Measurements from ENCODE around the gene ELOVL5. TPM values are rescaled to one million over a fixed set of nuclear protein-coding genes. Genes with fewer than 3 reads are reported as not detected.
"Not testable (repeated sequence)": the region's sequence is repeated elsewhere in the genome, so short reads cannot be mapped to it uniquely, and the experiment has no call there.

ELOVL5 gene, protein sequence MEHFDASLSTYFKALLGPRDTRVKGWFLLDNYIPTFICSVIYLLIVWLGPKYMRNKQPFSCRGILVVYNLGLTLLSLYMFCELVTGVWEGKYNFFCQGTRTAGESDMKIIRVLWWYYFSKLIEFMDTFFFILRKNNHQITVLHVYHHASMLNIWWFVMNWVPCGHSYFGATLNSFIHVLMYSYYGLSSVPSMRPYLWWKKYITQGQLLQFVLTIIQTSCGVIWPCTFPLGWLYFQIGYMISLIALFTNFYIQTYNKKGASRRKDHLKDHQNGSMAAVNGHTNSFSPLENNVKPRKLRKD
- 75.6 TPM for total RNA-seq
- 62.8 TPM for polyA plus RNA-seq
- long read RNA-seq, donor 1, transcript ELOVL5-201 (8 exons, 2,827 nt) = major isoform, 5 of 5 reads
- long read RNA-seq, donor 1, partial matches to known transcripts = 0 of 5 reads
- long read RNA-seq, donor 1, other reads (novel, unspliced or antisense) = 0 of 5 reads
- long read RNA-seq, donor 2 = 0 reads
- long read RNA-seq, donor 3, transcript ELOVL5-201 (8 exons, 2,827 nt) = major isoform, 34 of 49 reads
- long read RNA-seq, donor 3, transcript ELOVL5-202 (3 exons, 580 nt) = minor isoform, 10 of 49 reads
- long read RNA-seq, donor 3, partial matches to known transcripts = 5 of 49 reads
- long read RNA-seq, donor 3, other reads (novel, unspliced or antisense) = 0 of 49 reads
- long read RNA-seq, donor 4, transcript ELOVL5-201 (8 exons, 2,827 nt) = major isoform, 22 of 24 reads
- long read RNA-seq, donor 4, partial matches to known transcripts = 0 of 24 reads
- long read RNA-seq, donor 4, other reads (novel, unspliced or antisense) = 0 of 24 reads
- long read RNA-seq, donor 5, transcript ELOVL5-202 (3 exons, 580 nt) = minor isoform, 10 of 64 reads
- long read RNA-seq, donor 5, transcript ELOVL5-201 (8 exons, 2,827 nt) = major isoform, 43 of 64 reads
- long read RNA-seq, donor 5, partial matches to known transcripts = 10 of 64 reads
- long read RNA-seq, donor 5, other reads (novel, unspliced or antisense) = 0 of 64 reads
- long read RNA-seq, donor 6, transcript ELOVL5-201 (8 exons, 2,827 nt) = major isoform, 25 of 40 reads
- long read RNA-seq, donor 6, transcript ELOVL5-202 (3 exons, 580 nt) = minor isoform, 5 of 40 reads
- long read RNA-seq, donor 6, partial matches to known transcripts = 10 of 40 reads
- long read RNA-seq, donor 6, other reads (novel, unspliced or antisense) = 0 of 40 reads
- long read RNA-seq, donor 7, transcript ELOVL5-202 (3 exons, 580 nt) = minor isoform, 6 of 36 reads
- long read RNA-seq, donor 7, transcript ELOVL5-201 (8 exons, 2,827 nt) = major isoform, 30 of 36 reads
- long read RNA-seq, donor 7, partial matches to known transcripts = 0 of 36 reads
- long read RNA-seq, donor 7, other reads (novel, unspliced or antisense) = 0 of 36 reads
- long read RNA-seq, donor 8, transcript ELOVL5-201 (8 exons, 2,827 nt) = major isoform, 17 of 21 reads
- long read RNA-seq, donor 8, partial matches to known transcripts = 0 of 21 reads
- long read RNA-seq, donor 8, other reads (novel, unspliced or antisense) = 0 of 21 reads
- long read RNA-seq, donor 9, transcript ELOVL5-201 (8 exons, 2,827 nt) = major isoform, 16 of 20 reads
- long read RNA-seq, donor 9, partial matches to known transcripts = 0 of 20 reads
- long read RNA-seq, donor 9, other reads (novel, unspliced or antisense) = 0 of 20 reads
- long read RNA-seq, donor 10, transcript ELOVL5-201 (8 exons, 2,827 nt) = major isoform, 33 of 37 reads
- long read RNA-seq, donor 10, partial matches to known transcripts = 0 of 37 reads
- long read RNA-seq, donor 10, other reads (novel, unspliced or antisense) = 0 of 37 reads

DNA sequence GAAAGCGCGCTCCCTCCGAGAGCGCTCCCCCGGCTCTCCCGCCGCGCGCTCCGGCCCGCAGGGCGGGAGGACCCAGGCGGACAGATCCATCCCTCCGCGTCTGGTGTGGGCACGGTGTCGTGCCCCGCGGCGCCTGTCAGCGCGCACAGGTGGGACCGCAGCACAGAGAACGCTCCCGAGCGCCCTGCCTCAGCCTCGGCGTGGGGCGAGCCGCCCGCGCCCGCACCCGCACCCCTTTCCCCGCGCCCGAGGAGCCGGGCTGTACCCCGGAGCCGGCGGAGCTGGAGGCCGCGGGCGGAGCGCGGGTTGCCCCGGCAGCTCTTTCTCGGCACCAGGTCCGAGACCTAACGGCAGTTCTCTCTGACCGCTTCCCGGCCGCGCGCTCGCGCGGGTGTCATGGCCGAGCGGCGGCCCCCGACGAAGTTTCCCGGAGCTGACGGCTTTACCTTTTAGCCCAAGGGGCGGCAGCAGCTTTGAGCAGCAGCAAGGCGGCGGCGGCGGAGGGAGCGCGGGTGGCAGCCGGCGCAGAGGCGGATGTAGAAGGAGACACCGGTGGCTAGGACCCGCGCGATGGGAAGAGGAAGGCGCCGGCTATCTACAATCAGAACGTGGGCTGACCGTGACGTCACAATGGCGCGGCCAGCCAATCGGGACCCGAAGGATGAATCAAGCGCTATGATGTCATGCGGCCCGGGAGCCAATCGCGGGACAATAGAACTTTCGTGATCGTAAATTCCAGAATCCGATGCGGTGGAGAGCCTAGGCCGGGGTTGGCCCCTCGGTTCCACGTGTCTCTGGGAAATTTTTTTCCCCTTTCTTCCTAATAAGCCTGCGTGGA is at the start of gene ELOVL5:
ELOVL5 (minus strand) TSS at position 580 of the 838 bp plus-strand sequence. CDS start 53,251 bp downstream, outside the sequence.
- DNase-seq (ENCODE audit: low read depth in 6 of 9, low spot score in 9 of 9) = peak; percentile 79 to 95 (median 84)
- Histone ChIP-seq H3K36me3 (ENCODE audit: control insufficient read depth in 2 of 2, insufficient read depth in 2 of 2, low read length in 1 of 2) (peaks cover 0 to 16% of the 10 kb centered on the region in 2 donors), H3K27me3 (ENCODE audit: control insufficient read depth in 2 of 2, insufficient read depth in 1 of 2, low read length in 1 of 2) (no peaks in the 10 kb centered on the region), H3K9me3 (ENCODE audit: control insufficient read depth in 2 of 2, insufficient read depth in 1 of 2, low read length in 1 of 2) (no peaks in the 10 kb centered on the region), H3K4me3 (ENCODE audit: low read length in 2 of 2) (peak within 1 kb of the TSS; percentile 79 to 93), H3K4me1 (ENCODE audit: control insufficient read depth in 2 of 2, insufficient read depth in 2 of 2, low read length in 2 of 2) (peaks cover 16 to 23% of the 10 kb centered on the region in 2 donors), H3K27ac (ENCODE audit: low read depth in 1 of 2, low read length in 1 of 2) (peak within 1 kb of the TSS; percentile 89 to 97)
- under 1% methylated on average over 101 of the region's 101 CpGs for WGBS

DNA sequence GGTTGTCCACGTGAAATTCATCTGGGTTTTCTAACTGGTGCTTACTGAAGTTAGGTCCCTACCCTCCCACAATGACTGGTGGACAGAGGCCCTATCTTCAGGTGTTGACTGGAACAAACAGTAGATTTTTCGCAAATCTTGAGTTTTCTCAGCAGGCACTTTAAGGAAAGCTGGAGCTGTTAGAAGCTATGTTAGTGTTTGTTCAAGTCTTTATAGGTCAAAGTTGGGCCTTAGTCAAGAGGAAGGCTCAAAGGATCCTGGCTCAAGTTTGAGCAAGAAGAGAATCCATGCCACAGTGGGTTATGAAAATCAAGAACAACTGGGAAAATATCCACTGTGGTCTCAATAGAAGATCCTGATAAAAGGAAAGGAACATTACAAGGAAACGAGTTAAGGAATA is 48.5 kb upstream of the ELOVL5 start:
- Histone ChIP-seq H3K36me3 (ENCODE audit: control insufficient read depth in 2 of 2, insufficient read depth in 2 of 2, low read length in 1 of 2) (no peaks in the 10 kb centered on the region), H3K27me3 (ENCODE audit: control insufficient read depth in 2 of 2, insufficient read depth in 1 of 2, low read length in 1 of 2) (no peaks in the 10 kb centered on the region), H3K4me3 (ENCODE audit: low read length in 2 of 2) (no peak overlapping the region), H3K27ac (ENCODE audit: low read depth in 1 of 2, low read length in 1 of 2) (no peak overlapping the region), H3K4me1 (ENCODE audit: control insufficient read depth in 2 of 2, insufficient read depth in 2 of 2, low read length in 2 of 2) (peaks cover 0 to 1% of the 10 kb centered on the region in 2 donors), H3K9me3 (ENCODE audit: control insufficient read depth in 2 of 2, insufficient read depth in 1 of 2, low read length in 1 of 2) (no peaks in the 10 kb centered on the region)
- WGBS = 84% methylated on average over 3 of the region's 3 CpGs
- DNase-seq (ENCODE audit: low read depth in 6 of 9, low spot score in 9 of 9) = no peak

DNA sequence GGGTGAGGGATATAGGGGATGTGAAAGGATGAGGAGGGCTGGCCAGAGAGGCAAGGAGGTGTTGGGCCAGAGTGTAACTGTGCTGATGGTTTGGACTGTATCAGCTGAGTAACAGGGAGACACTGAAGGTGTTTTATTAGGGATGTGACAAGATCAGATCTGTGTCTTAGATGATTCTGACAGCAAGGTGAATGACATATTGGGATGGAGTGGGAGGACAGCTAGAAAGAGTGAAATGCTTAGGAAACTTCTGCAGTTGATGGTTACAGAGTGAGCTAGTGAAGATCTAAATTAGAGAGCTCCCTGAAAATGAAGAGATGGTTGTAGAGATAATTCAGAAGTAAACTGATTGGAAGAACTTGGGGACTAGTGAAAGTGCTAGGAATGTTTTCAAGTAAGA is 47.2 kb upstream of the ELOVL5 start:
- Histone ChIP-seq H3K4me3 (ENCODE audit: low read length in 2 of 2) (no peak overlapping the region), H3K27ac (ENCODE audit: low read depth in 1 of 2, low read length in 1 of 2) (no peak overlapping the region), H3K36me3 (ENCODE audit: control insufficient read depth in 2 of 2, insufficient read depth in 2 of 2, low read length in 1 of 2) (no peaks in the 10 kb centered on the region)

DNA sequence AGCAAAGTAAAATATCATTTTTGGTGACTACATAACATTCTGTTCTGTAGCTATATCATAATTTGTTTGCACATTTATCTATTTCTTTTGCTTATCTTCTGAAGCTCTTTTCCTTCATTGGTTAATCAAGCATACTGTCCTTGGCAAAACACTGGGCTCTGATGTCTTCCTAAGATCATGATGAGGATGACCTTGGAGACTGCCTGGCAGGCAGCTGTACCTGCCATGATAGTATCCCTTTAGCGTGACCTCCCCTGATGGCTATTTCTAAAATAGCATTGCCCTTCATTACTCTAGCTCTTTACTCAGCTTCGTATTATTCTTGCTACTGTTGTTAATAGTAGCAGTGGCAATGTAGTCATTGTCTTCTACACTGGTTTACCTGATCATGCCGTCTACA is 46.0 kb upstream of the ELOVL5 start:
- Histone ChIP-seq H3K9me3 (ENCODE audit: control insufficient read depth in 2 of 2, insufficient read depth in 1 of 2, low read length in 1 of 2) (no peaks in the 10 kb centered on the region), H3K4me3 (ENCODE audit: low read length in 2 of 2) (no peak overlapping the region), H3K27me3 (ENCODE audit: control insufficient read depth in 2 of 2, insufficient read depth in 1 of 2, low read length in 1 of 2) (no peaks in the 10 kb centered on the region), H3K4me1 (ENCODE audit: control insufficient read depth in 2 of 2, insufficient read depth in 2 of 2, low read length in 2 of 2) (peaks cover 0 to 3% of the 10 kb centered on the region in 2 donors), H3K36me3 (ENCODE audit: control insufficient read depth in 2 of 2, insufficient read depth in 2 of 2, low read length in 1 of 2) (no peaks in the 10 kb centered on the region), H3K27ac (ENCODE audit: low read depth in 1 of 2, low read length in 1 of 2) (no peak overlapping the region)
- WGBS = 97% methylated on average over 3 of the region's 3 CpGs
- DNase-seq (ENCODE audit: low read depth in 6 of 9, low spot score in 9 of 9) = no peak

More for the DNA sequence above, 47.2 kb upstream of the ELOVL5 start:
- no peak for DNase-seq (ENCODE audit: low read depth in 6 of 9, low spot score in 9 of 9)
- Histone ChIP-seq H3K9me3 (ENCODE audit: control insufficient read depth in 2 of 2, insufficient read depth in 1 of 2, low read length in 1 of 2) (no peaks in the 10 kb centered on the region), H3K27me3 (ENCODE audit: control insufficient read depth in 2 of 2, insufficient read depth in 1 of 2, low read length in 1 of 2) (no peaks in the 10 kb centered on the region), H3K4me1 (ENCODE audit: control insufficient read depth in 2 of 2, insufficient read depth in 2 of 2, low read length in 2 of 2) (peaks cover 0 to 3% of the 10 kb centered on the region in 2 donors)

DNA sequence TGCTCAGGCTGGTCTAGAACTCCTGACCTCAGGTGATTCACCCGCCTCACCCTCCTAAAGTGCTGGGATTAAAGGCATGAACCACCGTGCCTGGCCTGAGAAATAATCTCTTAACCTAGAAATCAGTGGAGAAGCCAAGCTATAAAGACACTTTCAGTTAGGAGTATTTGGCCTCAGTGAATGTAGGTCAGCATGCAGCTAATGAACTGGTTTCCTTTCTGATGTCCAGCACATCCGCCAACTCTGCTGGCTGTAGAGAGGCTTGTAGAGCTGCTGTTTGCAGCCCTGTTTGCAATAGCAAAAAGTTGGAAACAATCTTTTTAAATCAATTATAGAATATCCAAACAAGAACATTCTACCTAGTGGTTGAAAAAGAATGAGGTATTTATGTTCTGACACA is 42.4 kb upstream of the ELOVL5 start:
- no peak for DNase-seq (ENCODE audit: low read depth in 6 of 9, low spot score in 9 of 9)
- 98% methylated on average over 3 of the region's 3 CpGs for WGBS
- Histone ChIP-seq H3K27me3 (ENCODE audit: control insufficient read depth in 2 of 2, insufficient read depth in 1 of 2, low read length in 1 of 2) (no peaks in the 10 kb centered on the region), H3K9me3 (ENCODE audit: control insufficient read depth in 2 of 2, insufficient read depth in 1 of 2, low read length in 1 of 2) (no peaks in the 10 kb centered on the region), H3K27ac (ENCODE audit: low read depth in 1 of 2, low read length in 1 of 2) (no peak overlapping the region), H3K4me3 (ENCODE audit: low read length in 2 of 2) (no peak overlapping the region), H3K36me3 (ENCODE audit: control insufficient read depth in 2 of 2, insufficient read depth in 2 of 2, low read length in 1 of 2) (no peaks in the 10 kb centered on the region), H3K4me1 (ENCODE audit: control insufficient read depth in 2 of 2, insufficient read depth in 2 of 2, low read length in 2 of 2) (peaks cover 0 to 3% of the 10 kb centered on the region in 2 donors)

DNA sequence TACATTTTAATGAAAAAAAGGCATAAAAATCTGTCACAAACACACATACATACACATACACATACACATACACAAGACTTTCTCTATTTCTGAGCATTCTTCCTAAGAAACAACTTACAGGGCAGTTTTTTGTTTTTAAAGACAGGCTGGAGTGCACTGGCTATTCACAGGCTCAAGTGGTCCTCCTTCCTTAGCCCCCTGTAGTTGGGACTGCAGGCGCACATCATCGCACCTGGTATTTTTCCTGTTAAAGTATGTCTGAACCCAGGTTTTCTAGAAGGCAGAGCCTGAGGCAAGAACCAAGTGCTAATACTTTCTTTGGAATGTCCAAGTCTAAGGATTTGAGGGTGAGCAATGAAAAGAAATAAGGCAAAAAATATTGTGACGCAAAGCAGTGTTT is 41.3 kb upstream of the ELOVL5 start:
- Histone ChIP-seq H3K4me3 (ENCODE audit: low read length in 2 of 2) (no peak overlapping the region), H3K27me3 (ENCODE audit: control insufficient read depth in 2 of 2, insufficient read depth in 1 of 2, low read length in 1 of 2) (no peaks in the 10 kb centered on the region), H3K27ac (ENCODE audit: low read depth in 1 of 2, low read length in 1 of 2) (no peak overlapping the region), H3K4me1 (ENCODE audit: control insufficient read depth in 2 of 2, insufficient read depth in 2 of 2, low read length in 2 of 2) (peaks cover 0 to 3% of the 10 kb centered on the region in 2 donors), H3K9me3 (ENCODE audit: control insufficient read depth in 2 of 2, insufficient read depth in 1 of 2, low read length in 1 of 2) (no peaks in the 10 kb centered on the region), H3K36me3 (ENCODE audit: control insufficient read depth in 2 of 2, insufficient read depth in 2 of 2, low read length in 1 of 2) (no peaks in the 10 kb centered on the region)
- DNase-seq (ENCODE audit: low read depth in 6 of 9, low spot score in 9 of 9) = no peak
- WGBS = 85% methylated on average over 3 of the region's 3 CpGs

DNA sequence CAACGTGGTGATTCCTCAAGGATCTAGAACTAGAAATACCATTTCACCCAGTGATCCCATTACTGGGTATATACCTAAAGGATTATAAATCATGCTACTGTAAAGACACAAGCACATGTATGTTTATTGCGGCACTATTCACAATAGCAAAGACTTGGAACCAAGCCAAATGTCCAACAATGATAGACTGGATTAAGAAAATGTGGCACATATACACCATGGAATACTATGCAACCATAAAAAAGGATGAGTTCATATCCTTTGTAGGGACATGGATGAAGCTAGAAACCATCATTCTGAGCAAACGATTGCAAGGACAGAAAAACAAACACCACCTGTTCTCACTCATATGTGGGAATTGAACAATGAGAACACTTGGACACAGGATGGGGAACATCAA is 39.9 kb upstream of the ELOVL5 start:
- not testable (repeated sequence) for H3K27me3 ChIP-seq (ENCODE audit: control insufficient read depth in 2 of 2, insufficient read depth in 1 of 2, low read length in 1 of 2)

More for the DNA sequence above, 39.9 kb upstream of the ELOVL5 start:
- not testable (repeated sequence) for H3K4me1 ChIP-seq (ENCODE audit: control insufficient read depth in 2 of 2, insufficient read depth in 2 of 2, low read length in 2 of 2); H3K36me3 ChIP-seq (ENCODE audit: control insufficient read depth in 2 of 2, insufficient read depth in 2 of 2, low read length in 1 of 2); H3K4me3 ChIP-seq (ENCODE audit: low read length in 2 of 2); DNase-seq (ENCODE audit: low read depth in 6 of 9, low spot score in 9 of 9); H3K9me3 ChIP-seq (ENCODE audit: control insufficient read depth in 2 of 2, insufficient read depth in 1 of 2, low read length in 1 of 2); H3K27ac ChIP-seq (ENCODE audit: low read depth in 1 of 2, low read length in 1 of 2)
- 98% methylated on average over 3 of the region's 3 CpGs for WGBS
